Measurements from ENCODE around the gene NOTO.
"Not testable (repeated sequence)": the region's sequence is repeated elsewhere in the genome, so short reads cannot be mapped to it uniquely, and the experiment has no call there.

The NOTO gene

DNA sequence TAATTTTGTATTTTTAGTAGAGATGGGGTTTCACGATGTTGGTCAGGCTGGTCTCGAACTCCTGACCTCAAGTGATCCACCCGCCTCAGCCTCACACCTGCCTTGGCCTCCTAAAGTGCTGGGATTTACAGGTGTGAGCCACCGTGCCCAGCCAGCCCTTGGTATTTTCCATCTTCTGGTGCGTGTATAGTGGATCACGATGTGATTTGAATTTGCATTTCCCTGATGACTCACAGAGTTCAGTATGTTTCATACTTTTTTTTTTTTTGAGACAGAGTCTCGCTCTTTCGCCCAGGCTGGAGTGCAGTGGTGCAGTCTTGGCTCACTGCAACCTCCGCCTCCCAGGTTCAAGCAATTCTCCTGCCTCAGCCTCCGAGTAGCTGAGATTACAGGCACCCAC, 2.1 kb upstream of the NOTO start:
- H3K9me3 ChIP-seq (ENCODE audit: control insufficient read depth, insufficient read depth, low read depth, low read length); H3K4me3 ChIP-seq (ENCODE audit: low read depth, low read length); POLR2A ChIA-PET; H3K36me3 ChIP-seq (ENCODE audit: control insufficient read depth in 2 of 2, insufficient read depth in 1 of 2, low read length in 2 of 2); H3K4me1 ChIP-seq (ENCODE audit: control insufficient read depth, insufficient read depth, low read length); H3K27ac ChIP-seq (ENCODE audit: extremely low read depth, low read depth, low read length): not testable (repeated sequence)
- CTCF ChIA-PET = interaction anchor here (0.6 to 0.9 kb wide), 3 partner anchors 20 to 1176 kb away, joined by 3 to 4 read pairs (median 3); no protein-coding TSS in a partner anchor

DNA sequence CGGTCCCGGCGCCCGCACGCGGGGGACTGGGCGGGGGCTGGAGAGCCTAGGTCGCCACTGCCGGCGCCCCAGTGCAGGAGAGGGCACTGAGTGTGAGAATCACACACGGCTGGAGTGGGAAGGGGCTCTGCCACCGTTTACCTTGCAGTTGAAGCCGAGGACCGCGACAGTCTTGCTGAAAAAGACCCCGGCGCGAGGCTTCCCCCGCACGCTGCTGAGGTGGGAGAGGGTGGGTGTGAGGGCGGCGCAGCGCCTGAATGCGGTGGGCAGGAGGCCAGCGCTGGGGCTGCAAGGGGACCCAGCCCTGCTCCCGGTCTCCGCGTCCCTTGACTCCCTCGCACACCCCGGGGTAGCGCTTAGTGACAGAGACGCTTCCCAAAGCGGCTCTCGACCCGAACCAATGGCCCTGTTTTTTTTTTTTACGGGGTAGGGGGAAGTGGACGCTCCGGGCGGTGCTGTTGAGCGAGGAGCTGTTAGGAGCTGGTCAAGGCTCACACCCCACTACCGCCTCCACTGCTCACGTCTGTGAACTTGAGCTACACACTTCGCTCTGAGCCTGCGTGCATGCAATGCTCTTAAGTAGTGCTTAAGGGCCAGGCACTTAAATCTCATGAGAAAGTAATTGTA, 794 bp downstream of the NOTO start:
- H3K36me3 ChIP-seq (ENCODE audit: control insufficient read depth in 2 of 2, insufficient read depth in 1 of 2, low read length in 2 of 2) = no peaks in the 10 kb centered on the region
- H3K4me1 ChIP-seq (ENCODE audit: control insufficient read depth, insufficient read depth, low read length) = no peaks in the 10 kb centered on the region
- ChIA-PET POLR2A (no interaction called here), CTCF (interaction anchor here (0.9 kb wide), 1 partner anchor 9 kb away, joined by 3 read pairs; no protein-coding TSS in a partner anchor)
- no peak overlapping the region for H3K27ac ChIP-seq (ENCODE audit: extremely low read depth, low read depth, low read length)
- H3K9me3 ChIP-seq (ENCODE audit: control insufficient read depth, insufficient read depth, low read depth, low read length) = no peaks in the 10 kb centered on the region
- TF ChIP-seq, protein P1, sequence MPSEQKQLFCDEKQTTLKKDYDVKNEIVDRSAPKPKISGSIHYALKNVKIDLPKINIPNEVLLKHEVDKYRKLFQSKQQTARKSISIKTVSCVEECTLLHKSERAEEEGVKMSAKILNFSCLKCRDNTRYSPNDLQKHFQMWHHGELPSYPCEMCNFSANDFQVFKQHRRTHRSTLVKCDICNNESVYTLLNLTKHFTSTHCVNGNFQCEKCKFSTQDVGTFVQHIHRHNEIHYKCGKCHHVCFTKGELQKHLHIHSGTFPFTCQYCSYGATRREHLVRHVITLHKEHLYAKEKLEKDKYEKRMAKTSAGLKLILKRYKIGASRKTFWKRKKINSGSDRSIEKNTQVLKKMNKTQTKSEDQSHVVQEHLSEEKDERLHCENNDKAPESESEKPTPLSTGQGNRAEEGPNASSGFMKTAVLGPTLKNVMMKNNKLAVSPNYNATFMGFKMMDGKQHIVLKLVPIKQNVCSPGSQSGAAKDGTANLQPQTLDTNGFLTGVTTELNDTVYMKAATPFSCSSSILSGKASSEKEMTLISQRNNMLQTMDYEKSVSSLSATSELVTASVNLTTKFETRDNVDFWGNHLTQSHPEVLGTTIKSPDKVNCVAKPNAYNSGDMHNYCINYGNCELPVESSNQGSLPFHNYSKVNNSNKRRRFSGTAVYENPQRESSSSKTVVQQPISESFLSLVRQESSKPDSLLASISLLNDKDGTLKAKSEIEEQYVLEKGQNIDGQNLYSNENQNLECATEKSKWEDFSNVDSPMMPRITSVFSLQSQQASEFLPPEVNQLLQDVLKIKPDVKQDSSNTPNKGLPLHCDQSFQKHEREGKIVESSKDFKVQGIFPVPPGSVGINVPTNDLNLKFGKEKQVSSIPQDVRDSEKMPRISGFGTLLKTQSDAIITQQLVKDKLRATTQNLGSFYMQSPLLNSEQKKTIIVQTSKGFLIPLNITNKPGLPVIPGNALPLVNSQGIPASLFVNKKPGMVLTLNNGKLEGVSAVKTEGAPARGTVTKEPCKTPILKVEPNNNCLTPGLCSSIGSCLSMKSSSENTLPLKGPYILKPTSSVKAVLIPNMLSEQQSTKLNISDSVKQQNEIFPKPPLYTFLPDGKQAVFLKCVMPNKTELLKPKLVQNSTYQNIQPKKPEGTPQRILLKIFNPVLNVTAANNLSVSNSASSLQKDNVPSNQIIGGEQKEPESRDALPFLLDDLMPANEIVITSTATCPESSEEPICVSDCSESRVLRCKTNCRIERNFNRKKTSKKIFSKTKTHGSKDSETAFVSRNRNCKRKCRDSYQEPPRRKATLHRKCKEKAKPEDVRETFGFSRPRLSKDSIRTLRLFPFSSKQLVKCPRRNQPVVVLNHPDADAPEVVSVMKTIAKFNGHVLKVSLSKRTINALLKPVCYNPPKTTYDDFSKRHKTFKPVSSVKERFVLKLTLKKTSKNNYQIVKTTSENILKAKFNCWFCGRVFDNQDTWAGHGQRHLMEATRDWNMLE (tag by site-specific recombination; conservative IDR thresholded peaks at IDR 0.05; ENCODE audit: low read depth) = no peak
- no peak for TF ChIP-seq SP3 (tag by site-specific recombination; IDR thresholded peaks at IDR 0.05)
- TF ChIP-seq ZNF530 (tag by site-specific recombination; IDR thresholded peaks at IDR 0.05; ENCODE audit: low read depth) = no peak
- no peak for TF ChIP-seq ZNF777 (tag by site-specific recombination; IDR thresholded peaks at IDR 0.05; ENCODE audit: borderline replicate concordance)
- no peak for TF ChIP-seq ZNF266 (tag by site-specific recombination; IDR thresholded peaks at IDR 0.05; ENCODE audit: low read depth)
- no peak for TF ChIP-seq KLF10 (tag by site-specific recombination; IDR thresholded peaks at IDR 0.05)
- TF ChIP-seq ZNF157 (tag by site-specific recombination; IDR thresholded peaks at IDR 0.05) = no peak
- TF ChIP-seq MZF1 (tag by site-specific recombination; IDR thresholded peaks at IDR 0.05; ENCODE audit: borderline replicate concordance) = no peak
- no peak for TF ChIP-seq ZNF175 (tag by site-specific recombination; IDR thresholded peaks at IDR 0.05)
- TF ChIP-seq ZNF138 (tag by site-specific recombination; IDR thresholded peaks at IDR 0.05; ENCODE audit: borderline replicate concordance) = no peak
- H3K4me3 ChIP-seq (ENCODE audit: low read depth, low read length) = no peak overlapping the region

DNA sequence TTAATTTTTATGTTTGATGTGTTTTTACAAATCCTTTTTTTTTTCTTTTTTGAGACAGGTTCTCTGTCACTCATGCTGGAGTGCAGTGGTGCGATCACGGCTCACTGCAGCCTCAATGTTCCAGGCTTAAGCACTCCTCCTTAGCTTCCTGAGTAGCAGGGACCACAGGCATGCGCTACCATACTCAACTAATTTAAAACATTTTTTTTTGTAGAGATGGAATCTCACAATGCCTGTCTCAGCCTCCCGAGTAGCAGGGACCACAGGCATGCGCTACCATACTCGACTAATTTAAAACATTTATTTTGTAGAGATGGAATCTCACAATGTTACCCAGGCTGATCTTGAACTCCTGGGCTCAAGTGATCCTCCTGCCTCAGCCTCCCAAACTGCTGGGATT, 3.2 kb downstream of the NOTO start:
- CTCF ChIA-PET = interaction anchor here (0.6 to 1.2 kb wide), 3 partner anchors 28 to 1751 kb away, joined by 3 to 4 read pairs (median 3); no protein-coding TSS in a partner anchor
- no peaks in the 10 kb centered on the region for H3K4me1 ChIP-seq (ENCODE audit: control insufficient read depth, insufficient read depth, low read length)
- no peaks in the 10 kb centered on the region for H3K36me3 ChIP-seq (ENCODE audit: control insufficient read depth in 2 of 2, insufficient read depth in 1 of 2, low read length in 2 of 2)
- no peaks in the 10 kb centered on the region for H3K9me3 ChIP-seq (ENCODE audit: control insufficient read depth, insufficient read depth, low read depth, low read length)
- H3K27ac ChIP-seq (ENCODE audit: extremely low read depth, low read depth, low read length) = no peak overlapping the region
- POLR2A ChIA-PET = no interaction called here
- H3K4me3 ChIP-seq (ENCODE audit: low read depth, low read length) = no peak overlapping the region
- TF ChIP-seq ZNF768 (tag by site-specific recombination; IDR thresholded peaks at IDR 0.05) (no peak), ZNF701 (tag by site-specific recombination; IDR thresholded peaks at IDR 0.05) (no peak), ZNF777 (tag by site-specific recombination; IDR thresholded peaks at IDR 0.05; ENCODE audit: borderline replicate concordance) (no peak)
- TF ChIP-seq, protein P2, sequence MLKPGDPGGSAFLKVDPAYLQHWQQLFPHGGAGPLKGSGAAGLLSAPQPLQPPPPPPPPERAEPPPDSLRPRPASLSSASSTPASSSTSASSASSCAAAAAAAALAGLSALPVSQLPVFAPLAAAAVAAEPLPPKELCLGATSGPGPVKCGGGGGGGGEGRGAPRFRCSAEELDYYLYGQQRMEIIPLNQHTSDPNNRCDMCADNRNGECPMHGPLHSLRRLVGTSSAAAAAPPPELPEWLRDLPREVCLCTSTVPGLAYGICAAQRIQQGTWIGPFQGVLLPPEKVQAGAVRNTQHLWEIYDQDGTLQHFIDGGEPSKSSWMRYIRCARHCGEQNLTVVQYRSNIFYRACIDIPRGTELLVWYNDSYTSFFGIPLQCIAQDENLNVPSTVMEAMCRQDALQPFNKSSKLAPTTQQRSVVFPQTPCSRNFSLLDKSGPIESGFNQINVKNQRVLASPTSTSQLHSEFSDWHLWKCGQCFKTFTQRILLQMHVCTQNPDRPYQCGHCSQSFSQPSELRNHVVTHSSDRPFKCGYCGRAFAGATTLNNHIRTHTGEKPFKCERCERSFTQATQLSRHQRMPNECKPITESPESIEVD (tag by site-specific recombination; IDR thresholded peaks at IDR 0.05) = no peak

All from HEK293 (cell line).